ENCODE data around the gene RNF144B. TPM values are rescaled to one million over a fixed set of nuclear protein-coding genes. Genes with fewer than 3 reads are reported as not detected.
A peak's percentile ranks its signal among the peaks of the same experiment; 100 is the strongest.

Gene RNF144B
- total and polyA plus RNA-seq, 2 of the 13 experiments (the other 11 are each of a cell fraction or from before 2014, with no cell fraction given), result 1.8 to 4.3 TPM

GRCh38 chr6:18387061-18387721, at the start of gene RNF144B (continued):
- peak; percentile 62; the same call in 1 of the 2 replicates for TF ChIP-seq NFAT5 (CRISPR knock-in tag; IDR thresholded peaks at IDR 0.05)
- TF ChIP-seq KMT2A (CRISPR knock-in tag; IDR thresholded peaks at IDR 0.05), result peak; percentile 94
- TF ChIP-seq, protein P1, sequence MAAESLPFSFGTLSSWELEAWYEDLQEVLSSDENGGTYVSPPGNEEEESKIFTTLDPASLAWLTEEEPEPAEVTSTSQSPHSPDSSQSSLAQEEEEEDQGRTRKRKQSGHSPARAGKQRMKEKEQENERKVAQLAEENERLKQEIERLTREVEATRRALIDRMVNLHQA (CRISPR knock-in tag; IDR thresholded peaks at IDR 0.05), result no peak
- TF ChIP-seq ZNF263 (CRISPR knock-in tag; IDR thresholded peaks at IDR 0.05), result peak; percentile 52; the same call in 1 of the 2 replicates
- no peak for TF ChIP-seq TCF7L2 (IDR thresholded peaks at IDR 0.05; ENCODE audit: low read depth, low read length)
- TF ChIP-seq IKZF4 (CRISPR knock-in tag; IDR thresholded peaks at IDR 0.05; ENCODE audit: borderline replicate concordance, low read depth, not compliant biosample characterization), result peak; percentile 58
- TF ChIP-seq, protein P2, sequence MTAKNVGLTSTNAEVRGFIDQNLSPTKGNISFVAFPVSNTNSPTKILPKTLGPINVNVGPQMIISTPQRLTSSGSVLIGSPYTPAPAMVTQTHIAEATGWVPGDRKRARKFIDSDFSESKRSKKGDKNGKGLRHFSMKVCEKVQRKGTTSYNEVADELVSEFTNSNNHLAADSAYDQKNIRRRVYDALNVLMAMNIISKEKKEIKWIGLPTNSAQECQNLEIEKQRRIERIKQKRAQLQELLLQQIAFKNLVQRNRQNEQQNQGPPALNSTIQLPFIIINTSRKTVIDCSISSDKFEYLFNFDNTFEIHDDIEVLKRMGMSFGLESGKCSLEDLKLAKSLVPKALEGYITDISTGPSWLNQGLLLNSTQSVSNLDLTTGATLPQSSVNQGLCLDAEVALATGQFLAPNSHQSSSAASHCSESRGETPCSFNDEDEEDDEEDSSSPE (CRISPR knock-in tag; IDR thresholded peaks at IDR 0.05), result peak; percentile 51; the same call in 1 of the 2 replicates
- peak; percentile 59 for TF ChIP-seq SKI (IDR thresholded peaks at IDR 0.05; ENCODE audit: partially characterized antibody)
- peak; percentile 91 for TF ChIP-seq ZNF350 (CRISPR knock-in tag; IDR thresholded peaks at IDR 0.05; ENCODE audit: borderline replicate concordance, low read depth)
- TF ChIP-seq XBP1 (CRISPR knock-in tag; IDR thresholded peaks at IDR 0.05), result no peak
- TF ChIP-seq ZFP62 (CRISPR knock-in tag; IDR thresholded peaks at IDR 0.05), result no peak
- peak; percentile 58 to 76 for TF ChIP-seq POLR2A (IDR thresholded peaks at IDR 0.05; ENCODE audit: insufficient read depth in 1 of 2, low read depth in 2 of 2, low read length in 2 of 2)
- no peak for TF ChIP-seq MAZ (IDR thresholded peaks at IDR 0.05; ENCODE audit: borderline replicate concordance, low read depth, low read length)
- peak; percentile 67; the same call in 1 of the 2 replicates for TF ChIP-seq MAZ (CRISPR knock-in tag; IDR thresholded peaks at IDR 0.05; ENCODE audit: low read depth)
- TF ChIP-seq ZNF550 (CRISPR knock-in tag; IDR thresholded peaks at IDR 0.05; ENCODE audit: borderline replicate concordance), result no peak
- TF ChIP-seq ZMYM3 (CRISPR knock-in tag; IDR thresholded peaks at IDR 0.05), result peak; percentile 86
- peak; percentile 82; the same call in 1 of the 2 replicates for TF ChIP-seq BCL3 (CRISPR knock-in tag; IDR thresholded peaks at IDR 0.05)
- TF ChIP-seq ZSCAN31 (CRISPR knock-in tag; IDR thresholded peaks at IDR 0.05; ENCODE audit: low read depth), result peak; percentile 98
- no peak for TF ChIP-seq PHF5A (CRISPR knock-in tag; IDR thresholded peaks at IDR 0.05; ENCODE audit: low read depth, unreplicated experiment)
- TF ChIP-seq CREBL2 (CRISPR knock-in tag; IDR thresholded peaks at IDR 0.05; ENCODE audit: borderline replicate concordance), result peak; percentile 29; the same call in 1 of the 2 replicates
